ENCODE results near the gene ATXN1.
"Not testable (repeated sequence)": the region's sequence is repeated elsewhere in the genome, so short reads cannot be mapped to it uniquely, and the experiment has no call there.

ATXN1 gene

DNA sequence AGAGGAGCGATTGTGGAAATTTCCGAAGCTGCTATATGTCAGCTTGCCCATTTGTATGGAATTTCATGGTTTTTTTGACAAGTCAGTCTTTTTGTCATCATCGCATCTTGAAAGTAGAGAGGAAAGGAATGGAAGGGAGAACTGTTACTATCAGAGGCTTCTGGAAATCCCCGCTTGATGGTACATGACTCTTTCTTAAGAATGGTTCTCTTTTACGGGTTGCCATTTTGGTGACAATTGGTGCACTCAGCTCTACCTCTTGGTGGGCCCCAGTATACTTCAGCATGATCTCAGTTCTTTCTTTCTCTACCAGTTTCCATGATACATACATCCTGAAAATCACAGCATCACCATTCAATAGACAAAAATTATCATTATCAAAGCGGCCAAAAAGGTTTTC, 146.0 kb downstream of the ATXN1 start:
- DNase-seq (ENCODE audit: low spot score) = not testable (repeated sequence)

DNA sequence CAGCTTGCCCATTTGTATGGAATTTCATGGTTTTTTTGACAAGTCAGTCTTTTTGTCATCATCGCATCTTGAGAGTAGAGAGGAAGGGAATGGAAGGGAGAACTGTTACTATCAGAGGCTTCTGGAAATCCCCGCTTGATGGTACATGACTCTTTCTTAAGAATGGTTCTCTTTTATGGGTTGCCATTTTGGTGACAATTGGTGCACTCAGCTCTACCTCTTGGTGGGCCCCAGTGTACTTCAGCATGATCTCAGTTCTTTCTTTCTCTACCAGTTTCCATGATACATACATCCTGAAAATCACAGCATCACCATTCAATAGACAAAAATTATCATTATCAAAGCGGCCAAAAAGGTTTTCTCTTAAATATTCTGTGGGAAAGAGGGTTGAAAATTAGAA, 147.1 kb downstream of the ATXN1 start:
- DNase-seq (ENCODE audit: low spot score) = not testable (repeated sequence)

DNA sequence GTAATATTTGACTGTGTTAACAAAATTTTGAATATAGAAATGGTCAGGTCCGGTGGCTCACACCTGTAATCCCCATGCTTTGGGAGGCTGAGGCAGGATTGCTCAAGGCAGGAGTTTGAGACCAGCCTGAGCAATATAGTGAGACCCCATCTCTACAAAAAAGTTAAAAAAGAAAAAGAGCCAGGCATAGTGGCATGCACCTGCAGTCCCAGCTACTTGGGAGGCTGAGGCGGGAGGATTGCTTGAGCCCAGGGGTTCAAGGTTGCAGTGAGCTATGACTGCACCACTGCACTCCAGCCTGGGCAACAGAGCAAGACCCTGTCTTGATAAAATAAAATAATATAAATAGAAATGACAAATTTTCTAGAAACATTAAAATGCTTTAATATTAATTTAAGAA, 147.8 kb downstream of the ATXN1 start:
- not testable (repeated sequence) for DNase-seq (ENCODE audit: low spot score)

- DNase-seq (ENCODE audit: low spot score) = no peak
These were observed 152.8 kb downstream of the ATXN1 start for GRCh38 chr6:16608444-16608843.

- no peak for DNase-seq (ENCODE audit: low spot score)
These were observed 159.2 kb downstream of the ATXN1 start for GRCh38 chr6:16602035-16602434.

GRCh38 chr6:16600701-16601100, 160.6 kb downstream of the ATXN1 start:
- no peak for DNase-seq (ENCODE audit: low spot score)

DNA sequence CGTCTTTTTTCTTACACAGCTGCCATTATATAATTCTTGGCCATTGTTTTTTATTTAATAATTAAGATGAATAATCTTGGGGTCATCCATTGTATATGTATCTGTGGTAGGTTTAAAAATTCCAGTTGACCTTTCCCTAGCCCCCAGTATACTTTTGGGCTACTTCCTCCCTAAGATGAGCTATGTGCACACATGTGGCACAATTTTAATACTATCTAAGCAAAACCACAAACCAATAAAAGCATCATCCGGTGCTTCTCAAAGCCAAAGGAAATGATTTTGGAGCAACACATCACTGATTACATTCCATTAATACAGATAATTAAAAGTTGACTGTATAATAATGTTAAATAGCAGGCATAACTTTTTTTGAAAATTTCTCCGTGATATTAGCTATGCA, 161.2 kb downstream of the ATXN1 start:
- DNase-seq (ENCODE audit: low spot score) = no peak

GRCh38 chr6:16596616-16597331, 164.5 kb downstream of the ATXN1 start:
- DNase-seq (ENCODE audit: low spot score) = no peak

GRCh38 chr6:16595514-16596120, 165.6 kb downstream of the ATXN1 start:
- no peak for DNase-seq (ENCODE audit: low spot score)

DNA sequence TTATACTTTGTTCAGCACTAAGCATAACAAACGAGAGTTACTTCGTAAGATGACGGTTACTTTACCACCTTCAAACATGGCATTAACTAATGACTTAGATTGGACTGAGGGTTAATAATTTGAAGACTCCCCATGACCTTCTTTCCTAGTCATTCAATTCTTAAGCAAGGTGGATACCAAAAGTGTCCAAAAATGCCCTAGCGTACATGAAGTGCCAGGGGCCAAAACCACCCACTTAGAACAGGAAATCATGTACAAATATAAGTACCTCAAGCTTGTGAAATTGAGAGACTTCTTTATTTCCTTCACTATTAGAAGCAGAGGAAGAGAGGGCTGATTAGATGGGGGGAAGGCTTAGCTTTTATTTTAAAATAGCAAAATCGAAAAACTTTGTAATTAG, 166.4 kb downstream of the ATXN1 start:
- DNase-seq (ENCODE audit: low spot score) = no peak

GRCh38 chr6:16592223-16592911, 168.9 kb downstream of the ATXN1 start:
- DNase-seq (ENCODE audit: low spot score) = no peak

- DNase-seq (ENCODE audit: low spot score) = no peak
These were observed 169.7 kb downstream of the ATXN1 start for GRCh38 chr6:16591396-16592222.

DNA sequence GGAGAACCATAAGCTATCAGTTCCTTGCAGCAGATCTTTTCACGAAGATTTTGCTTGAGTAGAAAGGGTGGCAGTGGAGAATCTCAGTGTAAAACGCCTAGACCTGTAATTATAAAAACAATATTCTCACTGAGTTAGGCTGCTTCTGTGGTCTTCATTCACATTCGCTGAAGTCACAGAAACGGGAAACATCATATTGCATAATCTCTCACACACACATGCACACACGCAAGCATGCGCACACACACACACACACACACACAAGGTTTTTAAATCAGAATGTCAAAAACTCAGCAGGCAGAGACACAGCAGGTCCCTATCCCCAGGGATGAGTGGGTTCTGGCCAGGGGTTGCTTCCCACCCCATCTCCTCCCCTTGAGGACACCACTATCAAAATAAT, 175.5 kb downstream of the ATXN1 start:
- DNase-seq (ENCODE audit: low spot score) = no peak

GRCh38 chr6:16583144-16583762, 178.0 kb downstream of the ATXN1 start:
- DNase-seq (ENCODE audit: low spot score) = no peak

DNA sequence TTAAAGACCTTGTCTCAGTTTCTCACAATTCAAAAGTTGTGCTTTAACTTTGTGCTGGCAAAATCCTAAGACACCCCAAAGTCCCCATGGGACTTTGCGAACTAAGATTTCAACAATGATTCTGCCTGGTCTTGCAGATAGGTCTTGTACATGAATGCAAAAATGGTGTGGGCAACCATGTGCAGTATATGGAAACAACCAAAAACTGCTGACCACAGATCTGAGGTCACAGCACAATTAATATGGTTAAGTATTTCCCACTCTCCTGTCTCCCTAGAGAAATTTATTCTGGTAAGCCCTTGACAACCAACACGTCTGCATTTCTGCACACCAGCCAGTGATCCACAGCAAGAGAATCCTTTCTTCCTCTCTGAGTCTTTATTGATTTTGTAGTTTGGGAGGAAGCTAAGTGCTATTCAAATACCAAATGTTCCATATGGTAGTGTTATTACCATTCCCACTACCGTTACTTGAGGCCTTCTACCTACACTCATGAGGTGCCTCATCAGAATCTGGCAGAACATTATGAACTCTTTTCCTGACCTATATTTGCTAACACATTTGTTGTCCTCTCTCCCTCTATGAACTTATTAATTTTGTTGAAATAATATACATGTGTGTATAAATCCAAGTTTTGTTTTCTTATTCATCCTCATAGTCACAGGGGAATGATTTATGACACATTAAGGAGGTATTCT, 178.7 kb downstream of the ATXN1 start:
- DNase-seq (ENCODE audit: low spot score) = no peak

DNA sequence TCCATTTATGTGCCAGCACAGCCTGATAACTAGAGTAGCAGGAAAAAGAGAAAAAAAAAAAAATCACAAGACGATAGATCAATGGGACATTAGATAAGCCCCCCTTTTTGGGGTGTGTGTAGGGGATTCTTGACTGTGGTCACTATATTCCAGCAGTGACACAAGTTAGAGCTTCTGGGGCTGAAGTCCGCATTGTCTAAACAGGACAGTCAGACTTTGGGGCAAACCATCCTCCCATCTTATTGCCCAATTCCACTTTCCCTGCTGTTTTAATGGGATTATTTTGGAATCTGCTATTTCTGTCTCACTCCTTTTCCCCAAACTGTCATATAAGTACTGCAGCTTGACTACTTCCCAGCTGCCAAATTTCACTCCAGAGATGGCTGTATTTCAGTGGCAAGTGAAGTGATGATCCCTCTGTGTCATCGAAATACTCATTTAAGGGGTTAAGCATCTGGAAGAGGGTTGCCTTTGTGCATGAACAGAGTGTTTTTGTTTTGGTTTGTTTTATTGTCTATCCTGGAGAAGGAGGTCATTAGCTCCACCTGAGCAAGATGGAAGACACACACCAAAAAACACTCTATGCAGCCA, 182.5 kb downstream of the ATXN1 start:
- no peak for DNase-seq (ENCODE audit: low spot score)

GRCh38 chr6:16576451-16577368, 184.6 kb downstream of the ATXN1 start:
- no peak for DNase-seq (ENCODE audit: low spot score)

DNA sequence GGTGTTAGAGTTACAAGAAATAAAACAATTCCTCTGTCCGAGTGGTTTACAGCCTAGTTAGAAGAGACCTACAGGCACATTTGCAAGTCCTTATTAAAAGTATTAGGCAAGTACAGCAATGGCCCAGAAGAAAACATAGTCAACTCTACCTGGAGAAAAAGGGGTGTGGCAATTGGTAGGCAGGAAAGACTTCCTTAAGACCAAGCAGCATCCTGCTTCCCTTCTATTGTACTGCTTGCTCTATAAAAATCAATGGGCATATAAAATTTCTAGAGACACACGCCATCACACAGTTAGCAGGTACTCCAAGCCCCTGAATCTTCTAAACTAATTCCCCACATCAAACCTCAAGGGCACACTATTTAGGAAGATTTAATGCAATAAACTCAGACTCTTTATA, 185.6 kb downstream of the ATXN1 start:
- DNase-seq (ENCODE audit: low spot score) = no peak

- DNase-seq (ENCODE audit: low spot score) = no peak
These were observed 188.3 kb downstream of the ATXN1 start for GRCh38 chr6:16572943-16573342.

GRCh38 chr6:16572317-16572716, 188.9 kb downstream of the ATXN1 start:
- DNase-seq (ENCODE audit: low spot score) = no peak
